HL-60 (cell line): ENCODE results near the gene NEAT1.

Source experiments
- DNase-seq, 2 experiments: peaks; one replicate each; pipeline ENCODE4 v3.0.0-alpha.2; 2010 to 2020; ENCODE audit warnings: low read depth in 1 of 2, low spot score in 1 of 2
- H3K27ac ChIP-seq: fragments of 250-450 bp; sonication (Bioruptor Pico); replicated peaks from 2 replicates; pipeline ENCODE4 v1.5.1; 2020; ENCODE audit warnings: mild to moderate bottlenecking, moderate library complexity
- H3K27me3 ChIP-seq: fragments of 250-450 bp; sonication (Bioruptor Pico); 2 replicates; pipeline ENCODE4 v1.5.1; 2021; ENCODE audit warnings: mild to moderate bottlenecking, moderate library complexity; ENCODE audit not compliant: insufficient read depth, poor library complexity, severe bottlenecking
- H3K4me3 ChIP-seq: replicated peaks from 2 replicates; pipeline ENCODE4 v1.5.1; 2011; ENCODE audit warnings: mild to moderate bottlenecking, control low read depth, low read length; ENCODE audit not compliant: insufficient read depth
- CTCF ChIP-seq: IDR thresholded peaks from one replicate; pipeline ENCODE4 v1.5.1; 2011; ENCODE audit warnings: low read length, control low read depth, inconsistent platforms; ENCODE audit not compliant: insufficient read depth
- GABPA ChIP-seq: IDR thresholded peaks from 2 replicates; pipeline ENCODE4 v1.6.1; 2012; ENCODE audit warnings: low read depth
- POLR2AphosphoS5 ChIP-seq: IDR thresholded peaks from 2 replicates; pipeline ENCODE4 v1.6.1; 2012; ENCODE audit warnings: low read depth
- REST ChIP-seq: IDR thresholded peaks from 2 replicates; pipeline ENCODE4 v1.6.1; 2012; ENCODE audit warnings: low read depth; ENCODE audit not compliant: insufficient replicate concordance
- SPI1 ChIP-seq: IDR thresholded peaks from 2 replicates; pipeline ENCODE4 v1.6.1; 2012; ENCODE audit warnings: low read depth, mild to moderate bottlenecking, borderline replicate concordance

The NEAT1 gene

GRCh38 chr11:65388731-65389130, 33.9 kb upstream of the NEAT1 start:
- TF ChIP-seq POLR2AphosphoS5 (no peak), CTCF (no peak), GABPA (no peak), REST (no peak), SPI1 (no peak)
- Histone ChIP-seq H3K27me3 (no peaks in the 10 kb centered on the region), H3K27ac (no peak overlapping the region), H3K4me3 (no peak overlapping the region)
- DNase-seq: no peak

- Histone ChIP-seq H3K27ac (no peak overlapping the region), H3K27me3 (no peaks in the 10 kb centered on the region), H3K4me3 (no peak overlapping the region)
- no peak for DNase-seq
- no peak for TF ChIP-seq REST
- TF ChIP-seq SPI1: no peak
- no peak for TF ChIP-seq POLR2AphosphoS5
Measured at GRCh38 chr11:65389294-65389980, 33.2 kb upstream of the NEAT1 start.

- no peak overlapping the region for H3K4me3 ChIP-seq
- TF ChIP-seq CTCF (no peak), SPI1 (no peak), POLR2AphosphoS5 (no peak), REST (no peak), GABPA (no peak)
- DNase-seq: no peak
- H3K27ac ChIP-seq: no peak overlapping the region
- no peaks in the 10 kb centered on the region for H3K27me3 ChIP-seq
Measured at GRCh38 chr11:65390099-65390941, 32.3 kb upstream of the NEAT1 start.
